Activated B cell treated with CpG ODN at 0.5 μM for 24 hours (primary cell): ENCODE results near the gene KRTAP5-10. TPM values are rescaled to one million over a fixed set of nuclear protein-coding genes. Genes with fewer than 3 reads are reported as not detected.
"Not testable (repeated sequence)": the region's sequence is repeated elsewhere in the genome, so short reads cannot be mapped to it uniquely, and the experiment has no call there.

Experiments used
- ATAC-seq: fragments of 200-7000 bp; cut with Tn5 transposase; one replicate; pipeline ENCODE4 v1.10.0; 2021; ENCODE audit warnings: low read depth, mild to moderate bottlenecking, moderate library complexity
- CTCF ChIA-PET: fragments of 350-600 bp; sonication (Branson Sonifier 250); formaldehyde crosslinking; loops from one replicate; lab custom pipeline; 2021; ENCODE audit warnings: antibody characterized with exemption; lab: Charles Lee
- POLR2A ChIA-PET: fragments of 350-600 bp; sonication (Branson Sonifier 250); formaldehyde crosslinking; loops from one replicate; lab custom pipeline; 2021; ENCODE audit warnings: antibody characterized with exemption; lab: Charles Lee
- DNase-seq: peaks from one replicate; pipeline ENCODE4 v3.0.0; 2022
- H3K27ac Mint-ChIP-seq: one replicate; pipeline ENCODE4 v1.8.0; 2020; ENCODE audit warnings: mixed read lengths
- H3K27me3 Mint-ChIP-seq: one replicate; pipeline ENCODE4 v1.8.0; 2021; ENCODE audit warnings: mixed read lengths
- H3K36me3 Mint-ChIP-seq: one replicate; pipeline ENCODE4 v1.8.0; 2021; ENCODE audit warnings: low read depth, mixed read lengths
- H3K4me1 Mint-ChIP-seq: one replicate; pipeline ENCODE4 v1.8.0; 2021; ENCODE audit warnings: mixed read lengths
- H3K4me3 Mint-ChIP-seq: one replicate; pipeline ENCODE4 v1.8.0; 2020; ENCODE audit warnings: mild to moderate bottlenecking, mixed read lengths
- H3K9me3 Mint-ChIP-seq: one replicate; pipeline ENCODE4 v1.8.0; 2020; ENCODE audit warnings: mixed read lengths
- CTCF ChIP-seq: fragments of 200-600 bp; IDR thresholded peaks from one replicate; pipeline ENCODE4 v1.8.0; 2022; ENCODE audit warnings: antibody characterized with exemption, mild to moderate bottlenecking
- intact Hi-C: fragments of 100-400 bp; cut with micrococcal nuclease; formaldehyde crosslinking; loops from one replicate; pipeline ENCODE4 v1.15.1; 2024
- total RNA-seq: library from RNA; stranded (reverse); gene quantifications from 2 replicates; pipeline ENCODE4 v1.2.3, GENCODE V29; 2022

Gene KRTAP5-10
- total RNA-seq, 1 donor from 2014 or later: 0.27 TPM

DNA sequence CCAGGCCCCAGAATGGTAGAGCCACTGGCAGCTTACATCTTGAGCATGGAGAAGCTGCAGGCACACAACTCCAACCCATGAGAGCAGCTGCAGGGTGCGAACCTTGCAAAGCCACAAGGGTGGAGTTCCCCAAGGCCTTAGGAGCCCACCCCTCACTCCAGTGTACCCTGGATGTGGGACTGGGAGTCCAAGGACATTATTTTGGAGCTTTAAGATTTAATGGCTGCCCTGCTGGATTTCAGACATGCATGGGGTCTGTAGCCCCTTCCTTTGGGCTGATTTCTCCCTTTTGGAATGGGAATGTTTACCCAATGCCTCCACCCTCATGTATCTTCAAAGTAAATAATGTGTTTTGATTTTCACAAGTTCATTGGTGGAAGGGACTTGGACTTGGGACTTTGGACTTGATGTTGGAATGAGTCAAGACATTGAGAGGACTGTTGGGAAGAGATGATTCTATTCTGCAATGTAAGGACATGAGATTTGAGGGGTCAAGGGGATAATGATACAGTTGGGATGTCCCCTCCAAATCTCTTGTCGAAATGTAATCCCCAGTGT is 39.3 kb upstream of the KRTAP5-10 start:
- Mint-ChIP-seq H3K27ac (no peak overlapping the region), H3K4me3 (no peak overlapping the region), H3K9me3 (peaks cover 2% of the 10 kb centered on the region), H3K27me3 (peaks cover 3% of the 10 kb centered on the region), H3K4me1 (no peaks in the 10 kb centered on the region), H3K36me3 (no peaks in the 10 kb centered on the region)
- intact Hi-C loops: no loop called here
- POLR2A ChIA-PET: no interaction called here
- CTCF ChIA-PET: no interaction called here
- DNase-seq (no peak), ATAC-seq (no peak)
- no peak for TF ChIP-seq CTCF

- H3K4me1 Mint-ChIP-seq, POLR2A ChIA-PET, CTCF ChIA-PET, H3K9me3 Mint-ChIP-seq, DNase-seq, ATAC-seq, H3K27me3 Mint-ChIP-seq, H3K27ac Mint-ChIP-seq, H3K36me3 Mint-ChIP-seq, intact Hi-C loops, H3K4me3 Mint-ChIP-seq: not testable (repeated sequence)
These were observed 38.4 kb upstream of the KRTAP5-10 start, which contains the start of gene KRTAP5-7 for GRCh38 chr11:71526796-71527575. Gene KRTAP5-7 (plus strand): TSS chr11:71527267. CDS start chr11:71527301, 34 bp downstream.

- intact Hi-C loops: no loop called here
- no peaks in the 10 kb centered on the region for H3K4me1 Mint-ChIP-seq
- no peak for ATAC-seq
- no peak for TF ChIP-seq CTCF
- H3K27ac Mint-ChIP-seq: no peak overlapping the region
- DNase-seq: no peak
- ChIA-PET POLR2A (no interaction called here), CTCF (no interaction called here)
- no peaks in the 10 kb centered on the region for H3K9me3 Mint-ChIP-seq
- no peaks in the 10 kb centered on the region for H3K36me3 Mint-ChIP-seq
- no peak overlapping the region for H3K4me3 Mint-ChIP-seq
- H3K27me3 Mint-ChIP-seq: peaks cover 3% of the 10 kb centered on the region
These were observed 37.7 kb upstream of the KRTAP5-10 start for GRCh38 chr11:71527576-71528210.

DNA sequence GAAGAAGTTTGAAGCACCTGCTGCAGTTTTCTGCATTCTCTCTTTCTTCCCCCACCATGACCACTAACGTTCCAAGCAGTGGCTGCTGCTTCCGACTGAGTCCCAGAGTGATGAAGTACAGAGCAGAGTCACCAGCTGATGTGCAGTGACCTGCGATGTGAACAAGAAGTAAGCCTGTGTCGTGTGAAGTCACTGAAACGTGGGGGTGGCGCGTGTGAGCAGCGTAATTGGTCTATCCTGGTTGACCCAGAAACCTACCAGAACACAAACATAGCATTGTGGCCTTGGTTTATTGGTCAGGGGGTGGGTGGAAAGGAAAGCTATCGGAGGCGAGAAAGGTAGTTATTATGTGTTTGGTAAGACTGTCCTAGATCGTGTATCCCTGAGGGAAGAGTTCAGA is 34.8 kb upstream of the KRTAP5-10 start:
- Mint-ChIP-seq H3K4me1 (no peaks in the 10 kb centered on the region), H3K9me3 (no peaks in the 10 kb centered on the region), H3K27me3 (peaks cover 3% of the 10 kb centered on the region), H3K4me3 (no peak overlapping the region), H3K36me3 (no peaks in the 10 kb centered on the region), H3K27ac (no peak overlapping the region)
- no peak for TF ChIP-seq CTCF
- ChIA-PET CTCF (no interaction called here), POLR2A (no interaction called here)
- intact Hi-C loops: no loop called here
- ATAC-seq: no peak
- no peak for DNase-seq

GRCh38 chr11:71532036-71532610 is 33.2 kb upstream of the KRTAP5-10 start:
- H3K4me1 Mint-ChIP-seq: no peaks in the 10 kb centered on the region
- no peak for DNase-seq
- H3K27me3 Mint-ChIP-seq: peaks cover 3% of the 10 kb centered on the region
- no peaks in the 10 kb centered on the region for H3K9me3 Mint-ChIP-seq
- intact Hi-C loops: no loop called here
- TF ChIP-seq CTCF: no peak
- H3K27ac Mint-ChIP-seq: no peak overlapping the region
- CTCF ChIA-PET: no interaction called here
- H3K36me3 Mint-ChIP-seq: no peaks in the 10 kb centered on the region
- ATAC-seq: no peak
- H3K4me3 Mint-ChIP-seq: no peak overlapping the region
- POLR2A ChIA-PET: no interaction called here

- H3K27ac Mint-ChIP-seq, DNase-seq, ATAC-seq, H3K27me3 Mint-ChIP-seq, CTCF ChIA-PET, H3K4me1 Mint-ChIP-seq, intact Hi-C loops, H3K4me3 Mint-ChIP-seq, POLR2A ChIA-PET, H3K9me3 Mint-ChIP-seq, H3K36me3 Mint-ChIP-seq: not testable (repeated sequence)
These were observed 30.4 kb upstream of the KRTAP5-10 start for GRCh38 chr11:71534711-71535608.
